ENCODE measurements around the gene EML5. TPM values are rescaled to one million over a fixed set of nuclear protein-coding genes. Genes with fewer than 3 reads are reported as not detected.

The EML5 gene
- polyA plus RNA-seq, 1 experiment, result 3.6 TPM

DNA sequence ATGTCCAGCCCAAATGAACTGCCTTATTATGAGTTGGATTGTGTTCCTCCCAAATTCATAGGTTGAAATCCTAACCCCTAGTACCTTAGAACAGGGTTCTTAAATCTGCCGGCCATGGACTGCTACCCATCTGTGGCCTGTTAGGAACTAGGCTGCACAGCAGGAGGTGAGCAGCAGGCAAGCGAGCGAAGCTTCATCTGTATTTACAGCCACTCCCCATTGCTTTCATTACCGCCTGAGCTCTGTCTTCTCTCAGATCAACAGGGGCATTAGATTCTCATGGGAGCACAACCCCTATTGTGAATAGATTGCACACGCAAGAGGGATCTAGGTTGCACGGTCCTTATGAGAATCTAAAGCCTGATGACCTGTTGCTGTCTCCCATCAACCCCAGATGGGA is 9.8 kb upstream of the EML5 start:
- POLR2A ChIA-PET, result no interaction called here
- CTCF ChIA-PET, result no interaction called here

GRCh38 chr14:88799522-88799921 is 6.8 kb upstream of the EML5 start:
- no peak overlapping the region for H3K4me3 ChIP-seq (ENCODE audit: low read depth, low read length)

More for the DNA sequence above, 9.8 kb upstream of the EML5 start:
- Histone ChIP-seq H3K27me3 (ENCODE audit: control insufficient read depth, insufficient read depth, low read length) (no peaks in the 10 kb centered on the region), H3K27ac (ENCODE audit: low read depth, low read length) (no peak overlapping the region), H3K9me3 (ENCODE audit: control insufficient read depth, insufficient read depth, low read length) (no peaks in the 10 kb centered on the region), H3K4me3 (ENCODE audit: low read depth, low read length) (no peak overlapping the region)
- TF ChIP-seq CTCF (IDR thresholded peaks at IDR 0.05; ENCODE audit: low read depth, low read length), result no peak
- no peak for DNase-seq (ENCODE audit: low read depth, low spot score)

GRCh38 chr14:88798156-88798555 is 5.4 kb upstream of the EML5 start:
- CTCF ChIA-PET, result no interaction called here
- no peak for TF ChIP-seq CTCF (IDR thresholded peaks at IDR 0.05; ENCODE audit: low read depth, low read length)
- Histone ChIP-seq H3K27me3 (ENCODE audit: control insufficient read depth, insufficient read depth, low read length) (no peaks in the 10 kb centered on the region), H3K4me3 (ENCODE audit: low read depth, low read length) (no peak overlapping the region), H3K27ac (ENCODE audit: low read depth, low read length) (no peak overlapping the region), H3K9me3 (ENCODE audit: control insufficient read depth, insufficient read depth, low read length) (no peaks in the 10 kb centered on the region)
- DNase-seq (ENCODE audit: low read depth, low spot score), result no peak
- POLR2A ChIA-PET, result no interaction called here

More at GRCh38 chr14:88799522-88799921, 6.8 kb upstream of the EML5 start:
- DNase-seq (ENCODE audit: low read depth, low spot score), result no peak
- TF ChIP-seq CTCF (IDR thresholded peaks at IDR 0.05; ENCODE audit: low read depth, low read length), result no peak
- ChIA-PET CTCF (no interaction called here), POLR2A (no interaction called here)
- Histone ChIP-seq H3K9me3 (ENCODE audit: control insufficient read depth, insufficient read depth, low read length) (no peaks in the 10 kb centered on the region), H3K27ac (ENCODE audit: low read depth, low read length) (no peak overlapping the region), H3K27me3 (ENCODE audit: control insufficient read depth, insufficient read depth, low read length) (no peaks in the 10 kb centered on the region)

- POLR2A ChIA-PET, result interaction anchor here (0.9 to 1.5 kb wide), 3 partner anchors 32 to 47 kb away, joined by 3 to 8 read pairs (median 4); partner anchors contain the start of gene TTC8
- DNase-seq (ENCODE audit: low read depth, low spot score), result no peak
- CTCF ChIA-PET, result interaction anchor here (0.6 to 1.6 kb wide), 5 partner anchors 32 to 204 kb away, joined by 3 to 6 read pairs (median 3); no protein-coding TSS in a partner anchor
- Histone ChIP-seq H3K4me3 (ENCODE audit: low read depth, low read length) (peak overlapping the region; percentile 75), H3K27me3 (ENCODE audit: control insufficient read depth, insufficient read depth, low read length) (no peaks in the 10 kb centered on the region), H3K27ac (ENCODE audit: low read depth, low read length) (peak overlapping the region; percentile 11), H3K9me3 (ENCODE audit: control insufficient read depth, insufficient read depth, low read length) (no peaks in the 10 kb centered on the region)
- TF ChIP-seq CTCF (IDR thresholded peaks at IDR 0.05; ENCODE audit: low read depth, low read length), result no peak
These were observed 489 bp upstream of the EML5 start for GRCh38 chr14:88793259-88793625.

DNA sequence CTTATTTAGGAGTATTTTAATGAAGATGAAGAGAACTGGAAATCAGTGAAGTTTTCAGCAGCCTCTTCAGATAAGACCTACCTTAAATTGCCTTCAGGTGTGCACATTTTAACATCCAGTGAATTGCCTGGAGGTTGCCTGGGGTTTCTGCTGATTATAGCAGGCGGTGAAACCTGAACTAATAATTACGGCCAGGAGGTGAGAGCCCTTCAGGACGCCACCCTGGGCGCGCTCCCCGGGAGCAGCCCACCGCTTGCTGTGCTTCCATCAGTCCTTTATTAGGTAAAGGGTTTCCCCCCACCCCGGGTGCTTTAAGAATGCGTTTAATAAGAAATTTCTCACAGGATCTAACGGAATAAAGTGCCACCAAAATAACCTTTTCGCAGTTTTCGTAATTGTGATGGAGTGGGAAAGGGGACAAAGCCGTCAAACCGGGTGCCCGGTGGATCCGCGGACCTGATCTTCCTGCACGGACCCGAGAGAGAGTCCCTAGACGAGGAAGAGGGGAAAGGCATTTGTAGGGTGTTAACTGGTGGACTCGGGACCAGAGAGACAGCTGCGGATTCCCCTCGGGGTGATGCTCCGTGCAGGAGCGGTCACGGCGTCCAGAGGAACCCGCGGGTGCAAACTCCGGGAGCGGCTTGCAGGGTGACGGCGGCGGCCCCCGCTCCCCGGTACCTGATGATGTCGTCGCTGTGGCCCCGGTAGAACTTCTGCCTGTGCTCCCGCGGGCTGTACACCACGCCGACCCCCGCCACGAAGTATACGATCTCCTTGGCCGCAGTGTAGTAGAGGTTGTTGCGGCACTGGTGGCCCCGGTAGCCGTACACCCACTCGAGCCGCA is 902 bp downstream of the EML5 start:
- no peak for DNase-seq (ENCODE audit: low read depth, low spot score)
- ChIA-PET POLR2A (interaction anchor here (0.9 to 1.5 kb wide), 3 partner anchors 33 to 48 kb away, joined by 3 to 8 read pairs (median 4); partner anchors contain the start of gene TTC8), CTCF (interaction anchor here (0.6 to 1.6 kb wide), 3 partner anchors 42 to 124 kb away, joined by 3 to 5 read pairs (median 3); no protein-coding TSS in a partner anchor)
- no peak for TF ChIP-seq CTCF (IDR thresholded peaks at IDR 0.05; ENCODE audit: low read depth, low read length)
- H3K27me3 ChIP-seq (ENCODE audit: control insufficient read depth, insufficient read depth, low read length), result no peaks in the 10 kb centered on the region
- no peaks in the 10 kb centered on the region for H3K9me3 ChIP-seq (ENCODE audit: control insufficient read depth, insufficient read depth, low read length)
- H3K27ac ChIP-seq (ENCODE audit: low read depth, low read length), result no peak overlapping the region
- H3K4me3 ChIP-seq (ENCODE audit: low read depth, low read length), result peak overlapping the region; percentile 75
